Esophagus muscularis mucosa (tissue), 4 donors: ENCODE data around the gene EPX. TPM values are rescaled to one million over a fixed set of nuclear protein-coding genes. Genes with fewer than 3 reads are reported as not detected.

Experiments used
- DNase-seq: peaks from one replicate; pipeline ENCODE4 v3.0.0-alpha.2; 2017; ENCODE audit errors: extremely low spot score
- H3K27ac ChIP-seq, 4 donors: fragments of 200-600 bp; sonication (generic); replicated peaks in 1 of 4; 1 replicate in 3 of 4; 2 replicates in 1 of 4; pipeline ENCODE4 v1.5.1; 2016 to 2019; ENCODE audit warnings: mild to moderate bottlenecking in 1 of 4
- H3K27me3 ChIP-seq, 4 donors: fragments of 200-600 bp; sonication (generic); one replicate each; pipeline versions ENCODE4 v1.5.1 to v1.6.0; 2016 to 2019
- H3K36me3 ChIP-seq, 4 donors: fragments of 200-600 bp; sonication (generic); one replicate each; pipeline ENCODE4 v1.5.1; 2016 to 2019
- H3K4me1 ChIP-seq, 4 donors: fragments of 200-600 bp; sonication (generic); one replicate each; pipeline ENCODE4 v1.5.1; 2016 to 2019
- H3K4me3 ChIP-seq, 4 donors: fragments of 200-600 bp; sonication (generic); 1 replicate in 2 of 4; 2 replicates in 2 of 4; pipeline ENCODE4 v1.5.1; 2016 to 2019; ENCODE audit warnings: mild to moderate bottlenecking in 4 of 4, moderate library complexity in 1 of 4
- H3K9me3 ChIP-seq, 4 donors: fragments of 200-600 bp; sonication (generic); 1 replicate in 3 of 4; 2 replicates in 1 of 4; pipeline ENCODE4 v1.5.1; 2016 to 2019
- CTCF ChIP-seq, 3 experiments: fragments of 200-600 bp in 2 of 3; fragments of 450-650 bp in 1 of 3; sonication (generic) in 2 of 3; IDR thresholded peaks; one replicate each; pipeline ENCODE4 v1.5.1; 2017 to 2019; ENCODE audit warnings: antibody characterized with exemption in 3 of 3, mild to moderate bottlenecking in 2 of 3, moderate library complexity in 1 of 3
- EP300 ChIP-seq: sonication (generic); formaldehyde crosslinking; IDR thresholded peaks from one replicate; pipeline ENCODE4 v1.6.1; 2017; ENCODE audit warnings: antibody characterized with exemption
- POLR2A ChIP-seq: fragments of 450-650 bp; IDR thresholded peaks from one replicate; pipeline ENCODE4 v1.6.1; 2017; ENCODE audit warnings: antibody characterized with exemption, moderate library complexity, mild to moderate bottlenecking, low read depth
- POLR2AphosphoS5 ChIP-seq, 2 donors: sonication (generic); formaldehyde crosslinking; IDR thresholded peaks; one replicate each; pipeline ENCODE4 v1.6.1; 2017; ENCODE audit warnings: antibody characterized with exemption in 2 of 2
- WGBS: methylation state at CpG from one replicate; pipeline ENCODE4 v1.1.5; 2018; 5-methylcytosine and 5-hydroxymethylcytosine counted together
- intact Hi-C: fragments of 100-400 bp; cut with DNase I; formaldehyde crosslinking; loops from one replicate; pipeline ENCODE4 v1.15.1; 2023
- total RNA-seq, 4 donors: library from RNA; depleted of rRNA; stranded (reverse); fragments of >200 nt; gene quantifications; one replicate each; pipeline versions ENCODE4 v1.1.0 to v1.2.1, GENCODE V29; 2016

EPX gene
- total RNA-seq, 4 donors from 2014 or later = not detected

- TF ChIP-seq EP300 (no peak), POLR2A (no peak), CTCF (IDR thresholded peaks at IDR 0.05) (no peak), POLR2AphosphoS5 (IDR thresholded peaks at IDR 0.05) (no peak)
- H3K27me3 ChIP-seq = peaks cover 0 to 69% (median 3%) of the 10 kb centered on the region in 4 donors
- WGBS = 94% methylated on average over 7 of the region's 10 CpGs
These were observed 55.2 kb downstream of the EPX start for GRCh38 chr17:58247511-58248363.

GRCh38 chr17:58248955-58249269 is 56.4 kb downstream of the EPX start:
- Histone ChIP-seq H3K4me1 (peaks cover 7 to 15% (median 12%) of the 10 kb centered on the region in 4 donors), H3K27ac (no peak overlapping the region), H3K9me3 (no peaks in the 10 kb centered on the region), H3K27me3 (peaks cover 0 to 66% (median 3%) of the 10 kb centered on the region in 4 donors), H3K36me3 (no peaks in the 10 kb centered on the region), H3K4me3 (peak overlapping the region; percentile 53 to 63 (median 54))
- no peak for TF ChIP-seq EP300
- no peak for TF ChIP-seq CTCF (IDR thresholded peaks at IDR 0.05)
- no peak for TF ChIP-seq POLR2A
- no peak for TF ChIP-seq POLR2AphosphoS5 (IDR thresholded peaks at IDR 0.05)
- no peak for DNase-seq
- WGBS = 17% methylated on average over 5 of the region's 10 CpGs
- intact Hi-C loops = loop anchor here (5.0 kb wide), 1 partner anchor 168 kb away; the partner anchor contains the start of gene RNF43

More at GRCh38 chr17:58247511-58248363, 55.2 kb downstream of the EPX start:
- Histone ChIP-seq H3K36me3 (no peaks in the 10 kb centered on the region), H3K27ac (no peak overlapping the region), H3K4me1 (peaks cover 7 to 15% (median 12%) of the 10 kb centered on the region in 4 donors), H3K9me3 (no peaks in the 10 kb centered on the region), H3K4me3 (no peak overlapping the region)
- intact Hi-C loops = loop anchor here (5.0 kb wide), 1 partner anchor 170 kb away; the partner anchor contains the start of gene RNF43
- DNase-seq = peak; percentile 85

GRCh38 chr17:58249270-58250133 is 57.0 kb downstream of the EPX start:
- DNase-seq = no peak
- Histone ChIP-seq H3K4me1 (peaks cover 7 to 15% (median 12%) of the 10 kb centered on the region in 4 donors), H3K27me3 (peaks cover 0 to 66% (median 3%) of the 10 kb centered on the region in 4 donors), H3K36me3 (no peaks in the 10 kb centered on the region), H3K27ac (no peak overlapping the region), H3K9me3 (no peaks in the 10 kb centered on the region), H3K4me3 (peak overlapping the region; percentile 53 to 63 (median 54))
- TF ChIP-seq CTCF (IDR thresholded peaks at IDR 0.05) = peak; percentile 85 to 96 (median 92)
- TF ChIP-seq POLR2AphosphoS5 (IDR thresholded peaks at IDR 0.05) = peak in 1 of 2 donors; percentile 31
- no peak for TF ChIP-seq POLR2A
- no peak for TF ChIP-seq EP300
- intact Hi-C loops = loop anchor here (5.0 kb wide), 1 partner anchor 168 kb away; the partner anchor contains the start of gene RNF43
- WGBS = 12% methylated on average over 33 of the region's 57 CpGs

GRCh38 chr17:58250344-58251011 is 58.0 kb downstream of the EPX start:
- WGBS = 95% methylated on average over 12 of the region's 12 CpGs
- no peak for TF ChIP-seq POLR2A
- TF ChIP-seq CTCF (IDR thresholded peaks at IDR 0.05) = no peak
- no peak for TF ChIP-seq EP300
- TF ChIP-seq POLR2AphosphoS5 (IDR thresholded peaks at IDR 0.05) = no peak
- Histone ChIP-seq H3K36me3 (no peaks in the 10 kb centered on the region), H3K27me3 (peaks cover 0 to 66% (median 3%) of the 10 kb centered on the region in 4 donors), H3K27ac (no peak overlapping the region), H3K4me3 (no peak overlapping the region), H3K9me3 (no peaks in the 10 kb centered on the region), H3K4me1 (peaks cover 7 to 15% (median 12%) of the 10 kb centered on the region in 4 donors)
- DNase-seq = no peak
- intact Hi-C loops = no loop called here
